ENCODE measurements around the gene NECAB3.
"Not testable (repeated sequence)": the region's sequence is repeated elsewhere in the genome, so short reads cannot be mapped to it uniquely, and the experiment has no call there.

The NECAB3 gene

DNA sequence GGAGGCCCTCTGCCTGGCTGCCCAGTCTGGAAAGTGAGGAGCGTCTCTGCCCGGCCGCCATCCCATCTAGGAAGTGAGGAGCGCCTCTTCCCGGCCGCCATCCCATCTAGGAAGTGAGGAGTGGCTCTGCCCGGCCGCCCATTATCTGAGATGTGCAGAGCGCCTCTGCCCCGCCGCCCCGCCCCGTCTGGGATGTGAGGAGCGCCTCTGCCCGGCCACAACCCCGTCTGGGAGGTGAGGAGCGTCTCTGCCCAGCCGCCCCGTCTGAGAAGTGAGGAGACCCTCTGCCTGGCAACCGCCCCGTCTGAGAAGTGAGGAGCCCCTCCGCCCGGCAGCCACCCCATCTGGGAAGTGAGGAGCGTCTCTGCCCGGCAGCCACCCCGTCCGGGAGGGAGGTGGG, 24.7 kb upstream of the NECAB3 start:
- not testable (repeated sequence) for FAIRE-seq

GRCh38 chr20:33697129-33697528, 22.9 kb upstream of the NECAB3 start:
- FAIRE-seq, result no peak
- no peak for DNase-seq (ENCODE audit: low spot score)

More for the DNA sequence above, 24.7 kb upstream of the NECAB3 start:
- not testable (repeated sequence) for DNase-seq (ENCODE audit: low spot score)

GRCh38 chr20:33696448-33696847, 22.2 kb upstream of the NECAB3 start:
- FAIRE-seq (no peak), DNase-seq (ENCODE audit: low spot score) (no peak)

DNA sequence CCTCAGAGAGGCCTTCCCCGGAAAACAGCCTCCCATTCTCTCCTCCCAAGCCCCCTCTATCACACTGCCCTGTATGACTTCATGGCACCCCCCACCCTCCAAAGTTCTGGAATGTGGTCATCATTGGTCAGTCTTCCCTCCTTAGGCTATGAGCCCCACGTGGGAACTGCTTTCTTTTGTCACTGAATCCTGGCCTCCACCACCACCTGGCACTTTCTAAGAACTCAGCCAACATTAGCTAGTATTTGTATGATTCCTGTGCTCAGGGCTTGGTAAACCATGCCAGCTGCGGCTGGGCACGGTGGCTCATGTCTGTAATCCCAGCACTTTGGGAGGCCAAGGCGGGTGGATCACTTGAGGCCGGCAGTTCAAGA, 20.4 kb upstream of the NECAB3 start:
- FAIRE-seq (no peak), DNase-seq (ENCODE audit: low spot score) (no peak)

DNA sequence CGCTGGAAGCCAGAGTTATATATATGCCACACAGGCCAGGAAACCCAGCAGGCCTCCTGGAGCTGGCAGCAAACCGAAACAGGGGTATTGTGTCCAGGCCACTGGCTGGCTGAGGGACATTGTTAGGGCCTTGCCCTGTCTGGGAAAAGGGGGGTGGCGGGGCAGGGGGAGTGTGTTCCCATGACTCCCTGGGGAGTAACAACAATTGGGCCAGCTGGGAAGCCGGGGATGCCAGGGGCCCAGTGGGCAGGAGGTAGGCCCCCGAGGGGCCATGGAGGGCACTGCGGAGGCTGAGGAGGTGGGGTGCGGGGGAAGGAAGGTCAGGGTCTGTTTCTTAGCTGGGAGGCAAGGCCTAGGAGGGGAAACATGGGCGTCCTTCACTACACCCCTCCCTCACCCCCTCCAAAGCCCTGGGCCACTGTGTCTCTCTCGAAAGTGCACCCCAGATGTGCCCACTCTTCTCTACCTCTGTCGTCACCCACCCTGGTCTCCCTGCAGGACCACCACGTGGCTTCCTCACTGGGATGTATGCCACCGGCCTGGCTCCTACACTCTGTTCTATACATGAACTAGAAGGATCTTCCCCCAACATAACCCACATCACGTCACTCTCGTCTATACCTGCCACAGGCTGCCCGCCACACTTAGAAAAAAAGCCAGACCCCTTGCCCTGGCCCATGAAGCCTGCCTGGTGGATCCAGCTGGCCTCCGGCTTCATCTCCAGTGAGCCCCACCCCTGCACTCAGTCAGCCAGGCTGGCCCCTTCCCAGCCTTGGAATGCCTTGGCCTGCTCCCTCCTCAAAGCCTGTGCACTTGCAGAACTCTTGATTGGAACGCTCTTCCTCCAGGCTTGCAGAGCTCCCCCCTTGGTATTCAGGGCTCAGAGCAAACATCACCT, 19.8 kb upstream of the NECAB3 start:
- no peak for FAIRE-seq
- DNase-seq (ENCODE audit: low spot score), result no peak

DNA sequence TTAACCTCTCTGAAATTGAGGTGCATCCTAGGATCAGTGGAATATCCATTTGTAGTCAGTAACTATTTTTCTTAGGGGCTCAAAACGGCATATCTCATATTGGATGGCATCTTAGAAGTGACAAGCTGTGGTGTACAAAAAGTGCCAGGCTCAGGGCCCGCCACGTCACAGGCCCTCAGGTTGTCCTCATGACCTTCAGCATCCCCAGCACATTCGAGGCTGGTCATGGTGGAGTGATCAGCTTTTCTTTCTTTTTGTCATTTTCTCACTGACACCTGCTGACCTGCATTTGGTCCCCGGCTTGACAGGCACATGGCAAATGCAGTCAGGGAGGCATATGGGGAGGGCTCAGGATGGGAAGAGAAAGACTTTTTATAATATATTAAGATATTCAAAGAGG, 19.1 kb upstream of the NECAB3 start:
- no peak for FAIRE-seq
- no peak for DNase-seq (ENCODE audit: low spot score)

GRCh38 chr20:33689973-33690372, 15.7 kb upstream of the NECAB3 start:
- FAIRE-seq (no peak), DNase-seq (ENCODE audit: low spot score) (peak; percentile 43)

DNA sequence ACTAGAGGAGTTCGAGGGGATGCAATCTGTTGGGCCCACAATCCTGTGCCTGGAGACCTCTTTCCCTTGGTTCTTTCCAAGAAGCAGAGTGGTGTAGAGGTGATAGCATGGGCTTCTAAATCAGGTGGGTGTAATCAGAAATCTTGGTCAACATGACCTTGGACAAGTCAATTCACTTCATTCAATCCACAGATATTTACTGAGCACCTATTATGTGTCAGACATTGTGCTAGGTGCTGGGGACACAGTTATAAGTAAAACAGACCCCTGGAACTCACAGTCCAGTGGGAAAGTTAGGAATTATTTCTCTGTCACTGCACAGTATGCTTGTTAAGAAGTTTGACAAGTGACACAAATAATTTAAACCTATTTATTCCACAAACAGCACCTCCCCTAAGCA, 15.3 kb upstream of the NECAB3 start:
- FAIRE-seq (no peak), DNase-seq (ENCODE audit: low spot score) (no peak)

DNA sequence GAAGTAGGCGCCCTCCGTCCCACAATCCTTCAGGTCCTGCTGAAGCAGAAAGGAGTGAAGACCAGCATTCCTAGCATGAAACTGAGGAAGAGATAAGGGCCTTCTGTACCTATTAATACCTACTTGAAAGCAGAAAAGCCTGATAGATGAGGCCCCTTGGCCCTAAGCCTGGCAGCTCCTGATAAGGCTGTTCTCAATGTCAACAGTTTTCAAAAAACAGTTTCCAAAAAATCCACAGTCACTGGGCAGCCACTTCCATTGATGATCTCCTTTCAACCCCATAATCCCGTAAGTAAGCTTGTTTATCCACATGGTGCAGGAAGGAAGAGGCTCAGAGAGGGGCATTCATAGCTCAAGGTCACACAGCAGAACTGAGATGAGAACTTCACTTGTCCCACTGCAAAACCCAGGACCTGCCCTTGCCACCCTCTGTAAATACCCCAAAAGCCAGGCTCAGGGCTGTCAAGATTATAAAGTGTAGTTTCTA, 14.8 kb upstream of the NECAB3 start:
- DNase-seq (ENCODE audit: low spot score), result no peak
- FAIRE-seq, result no peak

- DNase-seq (ENCODE audit: low spot score) (no peak), FAIRE-seq (no peak)
Measured at GRCh38 chr20:33687993-33688937, 14.0 kb upstream of the NECAB3 start.

- no peak for DNase-seq (ENCODE audit: low spot score)
- no peak for FAIRE-seq
Measured at GRCh38 chr20:33687370-33687915, 13.2 kb upstream of the NECAB3 start.

DNA sequence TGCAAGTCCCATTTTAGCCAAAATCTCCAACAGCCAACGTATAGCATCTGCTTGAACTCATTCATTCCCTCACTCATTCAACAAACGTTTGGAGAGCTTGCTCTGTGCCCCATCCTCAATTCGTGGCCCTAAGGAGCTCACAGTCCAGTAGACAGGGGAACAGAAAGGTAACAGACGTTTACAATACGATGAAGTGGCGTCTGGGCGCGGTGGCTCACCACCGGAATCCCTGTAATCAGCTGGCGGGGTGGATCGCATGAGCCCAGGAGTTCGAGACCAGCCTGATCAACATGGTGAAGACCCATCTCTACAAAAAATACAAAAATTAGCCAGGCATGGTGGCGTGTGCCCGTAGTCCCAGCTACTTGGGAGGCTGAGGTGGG, 12.7 kb upstream of the NECAB3 start:
- FAIRE-seq, result no peak
- no peak for DNase-seq (ENCODE audit: low spot score)

DNA sequence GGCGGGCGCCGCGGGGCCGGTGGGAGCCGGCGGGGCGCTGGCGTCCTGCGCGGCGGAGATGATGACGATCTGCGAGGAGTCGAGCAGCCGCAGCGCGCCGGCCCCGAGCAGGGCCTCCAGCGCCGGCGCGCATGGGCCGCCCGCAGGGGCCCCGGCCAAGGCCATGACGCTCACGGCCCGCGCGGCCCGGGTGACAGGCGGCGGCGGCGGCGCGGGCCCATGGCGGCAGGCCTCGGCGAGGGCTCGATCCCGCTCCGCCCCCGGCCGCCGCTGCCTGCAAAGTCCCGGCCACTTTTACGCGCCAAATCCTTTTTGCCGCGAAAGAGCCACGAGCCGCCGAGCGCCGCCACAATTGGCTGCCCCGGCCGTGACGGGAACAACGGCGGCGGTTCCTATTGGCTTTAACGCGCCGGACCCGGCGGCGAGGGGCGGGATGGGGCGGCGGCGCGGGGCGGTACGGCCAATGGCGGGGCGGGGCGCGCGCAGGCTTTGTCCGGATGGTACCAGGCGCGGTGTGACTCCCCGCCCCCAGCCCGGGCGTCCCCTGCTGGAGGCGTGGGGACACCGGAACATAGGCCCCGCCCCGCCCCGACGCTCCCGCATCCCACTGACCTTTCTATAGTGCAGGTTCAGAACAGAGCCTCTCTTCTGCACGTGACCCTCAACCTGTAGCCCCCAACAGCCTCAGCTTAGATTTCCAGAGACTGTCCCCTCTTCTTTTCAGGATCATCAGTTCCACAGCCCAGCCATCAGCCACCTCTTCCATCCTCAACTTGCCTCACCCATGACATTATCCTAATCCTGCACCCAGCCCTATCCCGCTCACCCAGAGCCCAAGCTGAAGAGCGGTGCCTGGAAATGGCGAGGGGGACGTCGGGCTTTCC, 12.1 kb upstream of the NECAB3 start, which contains the start of gene E2F1:
Gene E2F1, minus strand, starts transcription at position 286 of the 884 bp plus-strand sequence. Its CDS starts 121 bp downstream, at position 165.
- no peak for FAIRE-seq

DNA sequence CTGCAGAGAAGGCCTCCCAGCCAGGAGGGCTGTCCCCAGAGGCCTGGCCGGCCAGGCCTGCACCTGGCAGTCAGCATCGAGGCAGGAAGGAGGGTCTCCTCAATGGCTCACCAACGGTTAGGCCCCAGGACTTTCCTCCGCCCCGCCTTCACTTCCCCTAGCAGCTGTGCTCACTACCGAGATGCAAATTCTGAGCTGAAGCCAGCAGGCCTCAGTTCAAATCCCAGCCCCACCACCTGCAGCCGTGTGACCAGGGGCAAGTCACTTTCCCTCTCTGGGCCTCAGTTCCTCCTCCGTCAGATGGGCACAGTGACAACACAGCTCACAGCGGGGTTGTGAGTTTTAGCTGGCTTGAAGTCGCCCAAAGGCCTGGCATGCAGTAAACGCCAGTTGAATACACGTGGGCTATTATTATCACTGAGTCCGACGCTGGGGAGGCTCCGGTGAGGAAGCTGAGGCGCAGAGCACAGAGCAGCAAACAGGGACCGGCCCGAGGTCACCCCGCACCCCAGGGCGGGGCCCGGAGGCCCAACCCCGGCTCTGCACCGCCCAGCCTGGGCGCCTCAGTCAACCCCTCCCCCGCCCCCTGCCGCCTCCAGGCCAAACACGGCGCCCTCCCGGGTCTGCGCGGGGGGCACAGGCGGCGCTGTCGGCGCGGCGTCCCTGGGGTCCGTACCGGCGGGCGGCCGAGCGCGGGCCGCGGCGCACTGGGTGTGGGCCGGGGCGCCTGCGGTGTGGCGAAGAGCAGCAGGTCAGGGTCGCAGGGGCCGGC, 11.3 kb upstream of the NECAB3 start:
- FAIRE-seq (no peak), DNase-seq (ENCODE audit: low spot score) (peak; percentile 86)

More for the DNA sequence above, 12.1 kb upstream of the NECAB3 start, which contains the start of gene E2F1:
- peak; percentile 99 for DNase-seq (ENCODE audit: low spot score)

DNA sequence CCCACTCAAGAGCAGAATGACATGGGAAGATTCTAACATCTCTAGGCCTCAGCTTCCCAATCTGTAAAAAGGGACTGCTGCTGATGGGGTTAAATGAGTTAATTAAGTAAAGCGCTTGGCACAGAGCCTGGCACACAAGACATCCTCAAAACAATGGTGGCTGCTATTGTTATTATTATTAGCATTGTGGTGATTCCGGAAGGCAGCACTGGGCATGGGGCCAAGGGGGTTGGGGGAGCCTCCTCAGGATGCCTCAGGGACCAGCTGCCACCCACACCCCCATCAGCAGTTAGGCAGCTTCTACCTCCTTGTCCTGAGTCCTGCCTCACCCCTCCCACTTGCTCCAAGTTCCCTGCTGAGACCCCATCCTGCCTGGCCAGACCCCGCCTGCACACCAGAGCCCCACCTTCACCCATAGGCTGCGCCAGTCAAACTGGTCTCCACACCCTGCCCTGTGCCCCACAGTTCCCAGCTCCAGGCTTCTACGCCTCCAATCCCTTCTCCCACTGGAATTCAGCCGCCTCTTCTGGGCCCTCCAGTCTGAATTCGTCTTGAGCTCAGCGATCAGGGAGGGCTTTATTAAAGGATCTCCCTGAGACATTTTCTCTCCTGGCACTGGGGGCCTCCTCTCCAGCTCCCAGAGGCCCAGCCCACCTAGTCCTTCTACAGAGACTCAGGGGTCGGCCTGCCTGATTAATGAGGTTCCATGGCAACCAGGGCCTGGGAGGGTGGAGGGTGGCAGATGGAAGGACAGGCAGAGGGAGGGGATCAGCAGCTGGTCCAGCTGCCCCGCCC, 10.5 kb upstream of the NECAB3 start:
- FAIRE-seq (no peak), DNase-seq (ENCODE audit: low spot score) (no peak)

GRCh38 chr20:33681728-33682353, 7.6 kb upstream of the NECAB3 start:
- DNase-seq (ENCODE audit: low spot score) (no peak), FAIRE-seq (no peak)

DNA sequence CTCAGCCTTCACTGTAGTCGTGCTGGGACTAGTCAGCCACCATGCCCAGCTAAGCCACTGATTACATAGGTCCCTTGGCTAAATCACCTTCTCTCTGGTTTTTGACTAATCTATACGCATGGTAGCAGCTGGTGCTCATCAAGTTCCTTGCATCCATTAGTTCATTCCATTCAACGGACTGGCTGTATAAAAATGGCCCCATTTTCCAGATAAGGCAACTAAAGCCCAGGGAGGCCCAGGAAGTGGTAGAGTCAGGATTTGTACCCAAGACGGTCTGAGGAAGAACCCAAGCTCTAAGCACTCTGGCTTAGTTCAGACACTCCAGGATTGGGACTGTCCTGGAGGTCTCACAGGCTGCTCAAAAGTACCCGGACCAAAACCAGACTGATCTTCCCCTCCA, 7.1 kb upstream of the NECAB3 start:
- no peak for DNase-seq (ENCODE audit: low spot score)
- no peak for FAIRE-seq

- DNase-seq (ENCODE audit: low spot score) (no peak), FAIRE-seq (no peak)
Measured at GRCh38 chr20:33680686-33681085, 6.5 kb upstream of the NECAB3 start.

Data from urothelium cell line (cell line).